ENCODE measurements around the gene DLGAP1.

Gene DLGAP1

GRCh38 chr18:4358618-4359017 lies 96.5 kb downstream of the DLGAP1 start:
- H3K4me3 ChIP-seq (replicated peaks in 1 of 2; ENCODE audit: low read depth in 2 of 2, low read length in 2 of 2), result no peak overlapping the region
- DNase-seq (ENCODE audit: low read depth in 2 of 2), result no peak
- TF ChIP-seq, protein P1, sequence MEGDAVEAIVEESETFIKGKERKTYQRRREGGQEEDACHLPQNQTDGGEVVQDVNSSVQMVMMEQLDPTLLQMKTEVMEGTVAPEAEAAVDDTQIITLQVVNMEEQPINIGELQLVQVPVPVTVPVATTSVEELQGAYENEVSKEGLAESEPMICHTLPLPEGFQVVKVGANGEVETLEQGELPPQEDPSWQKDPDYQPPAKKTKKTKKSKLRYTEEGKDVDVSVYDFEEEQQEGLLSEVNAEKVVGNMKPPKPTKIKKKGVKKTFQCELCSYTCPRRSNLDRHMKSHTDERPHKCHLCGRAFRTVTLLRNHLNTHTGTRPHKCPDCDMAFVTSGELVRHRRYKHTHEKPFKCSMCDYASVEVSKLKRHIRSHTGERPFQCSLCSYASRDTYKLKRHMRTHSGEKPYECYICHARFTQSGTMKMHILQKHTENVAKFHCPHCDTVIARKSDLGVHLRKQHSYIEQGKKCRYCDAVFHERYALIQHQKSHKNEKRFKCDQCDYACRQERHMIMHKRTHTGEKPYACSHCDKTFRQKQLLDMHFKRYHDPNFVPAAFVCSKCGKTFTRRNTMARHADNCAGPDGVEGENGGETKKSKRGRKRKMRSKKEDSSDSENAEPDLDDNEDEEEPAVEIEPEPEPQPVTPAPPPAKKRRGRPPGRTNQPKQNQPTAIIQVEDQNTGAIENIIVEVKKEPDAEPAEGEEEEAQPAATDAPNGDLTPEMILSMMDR (IDR thresholded peaks at IDR 0.05; ENCODE audit: low read depth, low read length), result no peak

DNA sequence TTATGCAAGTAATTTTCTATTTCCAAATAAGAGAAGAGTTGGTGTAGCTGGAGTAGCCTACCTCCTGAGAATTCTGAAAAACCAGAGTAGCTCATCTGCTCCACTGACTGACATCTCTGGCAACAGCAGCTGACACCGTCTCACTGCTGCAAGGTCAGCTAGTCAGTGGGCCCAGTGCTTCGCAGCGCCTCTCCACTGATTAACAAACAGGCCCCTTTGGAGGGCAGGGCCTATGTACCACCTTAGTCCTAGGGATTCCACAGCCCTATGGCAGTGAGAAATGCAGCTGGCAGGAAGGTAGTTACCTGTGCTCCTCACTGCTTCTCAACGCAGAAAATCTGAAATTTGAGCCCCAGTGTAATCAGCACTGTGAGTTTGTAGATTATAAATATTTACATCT lies 97.5 kb downstream of the DLGAP1 start:
- no peak overlapping the region for H3K4me3 ChIP-seq (replicated peaks in 1 of 2; ENCODE audit: low read depth in 2 of 2, low read length in 2 of 2)
- TF ChIP-seq, protein P1 (IDR thresholded peaks at IDR 0.05; ENCODE audit: low read depth, low read length), result no peak
- DNase-seq (ENCODE audit: low read depth in 2 of 2), result no peak

DNA sequence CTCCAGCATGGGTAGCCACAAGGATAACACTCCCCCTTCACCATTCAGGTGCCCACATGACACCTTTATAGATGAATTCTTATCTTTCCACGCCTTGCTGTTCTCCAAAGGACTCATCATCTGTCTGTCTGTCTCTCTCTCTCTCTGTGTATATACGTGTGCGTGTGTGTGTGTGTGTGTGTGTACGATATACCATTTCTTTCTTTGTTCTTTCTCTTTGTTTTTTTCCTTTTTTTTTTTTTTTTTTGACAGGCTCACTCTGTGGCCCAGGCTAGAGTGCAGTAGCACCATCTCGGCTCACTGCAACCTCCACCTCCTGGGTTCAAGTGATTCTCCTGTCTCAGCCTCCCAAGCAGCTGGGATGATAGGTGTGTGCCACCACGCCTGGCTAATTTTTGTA lies 98.2 kb downstream of the DLGAP1 start:
- DNase-seq (ENCODE audit: low read depth in 2 of 2), result no peak
- TF ChIP-seq, protein P1 (IDR thresholded peaks at IDR 0.05; ENCODE audit: low read depth, low read length), result no peak
- H3K4me3 ChIP-seq (replicated peaks in 1 of 2; ENCODE audit: low read depth in 2 of 2, low read length in 2 of 2), result no peak overlapping the region

DNA sequence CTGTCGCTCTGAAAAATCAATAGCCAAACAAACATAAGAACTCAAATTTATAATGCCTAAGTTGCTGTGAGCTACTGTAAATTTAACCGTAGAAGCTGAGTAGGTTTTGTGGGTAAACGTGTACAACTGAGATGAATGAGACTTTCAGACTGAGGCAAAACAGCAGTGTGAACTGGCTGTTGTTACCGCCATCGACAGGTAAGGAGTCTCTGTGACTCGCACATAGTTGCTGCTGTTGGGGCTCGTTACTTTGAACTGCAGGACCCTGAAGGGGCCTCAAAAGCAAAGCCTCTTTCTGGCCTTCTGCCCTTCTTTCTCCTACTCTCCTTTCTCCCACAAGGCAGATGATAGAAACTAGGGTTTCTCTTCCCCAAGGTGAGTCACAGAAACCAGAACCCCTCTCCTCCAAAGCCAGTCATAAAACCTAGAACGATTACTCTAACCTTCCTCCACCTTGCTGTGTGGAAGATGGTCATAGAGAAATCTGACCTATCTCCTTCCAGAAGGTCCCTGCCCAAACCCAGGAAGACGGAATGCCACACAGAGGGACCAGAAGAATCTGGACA lies 101.2 kb downstream of the DLGAP1 start:
- DNase-seq (ENCODE audit: low read depth in 2 of 2), result no peak
- no peak overlapping the region for H3K4me3 ChIP-seq (replicated peaks in 1 of 2; ENCODE audit: low read depth in 2 of 2, low read length in 2 of 2)
- TF ChIP-seq, protein P1 (IDR thresholded peaks at IDR 0.05; ENCODE audit: low read depth, low read length), result no peak

DNA sequence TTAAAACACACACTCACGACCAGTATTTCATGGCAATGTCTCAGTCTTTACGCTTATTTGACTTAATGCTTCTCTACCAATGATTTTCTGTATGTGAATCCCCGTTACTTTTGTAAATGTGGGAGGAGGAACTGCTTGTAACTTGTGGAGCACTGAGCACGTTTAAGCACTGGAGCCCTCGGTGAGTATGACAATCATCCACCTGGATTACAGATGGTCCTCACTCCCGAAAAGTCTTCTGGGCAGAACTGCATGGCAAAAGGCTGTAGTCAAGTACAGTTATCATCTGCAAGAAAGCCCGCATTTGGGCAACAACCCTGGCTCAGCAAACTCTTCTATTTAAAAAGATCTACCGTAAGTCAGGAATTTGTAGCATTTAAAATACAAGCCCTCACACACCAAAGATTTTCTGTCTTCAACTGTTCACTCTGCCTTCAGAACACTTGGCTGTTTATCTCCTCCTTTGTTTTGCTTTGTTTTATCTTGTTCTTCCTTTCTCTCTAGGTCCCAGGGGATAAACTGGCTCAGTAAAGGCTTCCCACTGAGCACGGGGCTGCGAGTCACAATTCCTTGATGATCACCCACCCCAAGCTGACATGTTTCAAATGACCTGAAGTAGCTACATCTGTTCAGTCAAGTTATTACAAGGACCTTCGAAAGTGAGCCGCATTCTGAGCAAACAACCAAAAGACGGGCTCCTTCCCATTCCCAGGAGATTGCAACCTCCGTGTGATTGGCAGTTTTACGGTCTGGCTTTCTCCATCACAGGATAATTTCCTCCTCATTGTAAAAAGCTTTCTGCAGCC lies 102.2 kb downstream of the DLGAP1 start:
- H3K4me3 ChIP-seq (replicated peaks in 1 of 2; ENCODE audit: low read depth in 2 of 2, low read length in 2 of 2), result no peak overlapping the region
- TF ChIP-seq, protein P1 (IDR thresholded peaks at IDR 0.05; ENCODE audit: low read depth, low read length), result no peak
- DNase-seq (ENCODE audit: low read depth in 2 of 2), result no peak

DNA sequence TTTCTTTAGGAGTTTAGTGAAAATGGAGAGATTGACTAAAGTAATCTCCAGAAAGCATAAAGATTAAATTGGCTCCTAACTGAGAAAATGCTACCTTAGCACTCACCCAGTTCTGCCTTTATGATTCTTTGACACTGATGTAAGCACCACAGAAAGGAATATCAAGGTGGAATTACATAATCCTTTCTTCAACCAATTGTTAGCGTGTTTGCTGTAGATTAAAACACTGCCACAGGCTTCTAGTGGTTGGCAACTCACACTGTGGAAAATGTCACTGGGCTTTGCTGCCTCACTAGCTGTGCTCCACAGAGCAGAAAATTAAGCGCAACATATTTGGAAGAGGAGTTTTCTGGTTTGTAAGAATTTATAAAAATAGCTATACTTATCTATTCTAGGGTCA lies 104.1 kb downstream of the DLGAP1 start:
- DNase-seq (ENCODE audit: low read depth in 2 of 2), result no peak
- no peak overlapping the region for H3K4me3 ChIP-seq (replicated peaks in 1 of 2; ENCODE audit: low read depth in 2 of 2, low read length in 2 of 2)
- TF ChIP-seq, protein P1 (IDR thresholded peaks at IDR 0.05; ENCODE audit: low read depth, low read length), result no peak
